Prostate gland (tissue), 2 donors: ENCODE data around the gene HERC6.
A peak's percentile ranks its signal among the peaks of the same experiment; 100 is the strongest.

ENCODE experiments used
- CTCF ChIP-seq, 4 experiments: fragments of 200-600 bp in 2 of 4; fragments of 450-650 bp in 2 of 4; sonication (generic) in 2 of 4; IDR thresholded peaks; 1 replicate in 3 of 4; 2 replicates in 1 of 4; pipeline ENCODE4 v1.5.1; 2016 to 2019; ENCODE audit warnings: antibody characterized with exemption in 4 of 4, mild to moderate bottlenecking in 2 of 4, moderate library complexity in 2 of 4
- POLR2A ChIP-seq: fragments of 450-650 bp; IDR thresholded peaks from one replicate; pipeline ENCODE4 v1.6.1; 2016; ENCODE audit warnings: antibody characterized with exemption, mild to moderate bottlenecking
- POLR2AphosphoS5 ChIP-seq: sonication (generic); formaldehyde crosslinking; IDR thresholded peaks from one replicate; pipeline ENCODE4 v1.6.1; 2017; ENCODE audit warnings: antibody characterized with exemption

- no peak for TF ChIP-seq CTCF (IDR thresholded peaks at IDR 0.05)
- TF ChIP-seq POLR2A = no peak
- TF ChIP-seq POLR2AphosphoS5 = peak; percentile 53
These were observed 37.1 kb upstream of the HERC6 start for GRCh38 chr4:88341227-88342192.
